OCI-LY1 (cell line): ENCODE data around the gene METRN.

Source experiments
- CTCF ChIP-seq: fragments of 200-600 bp; sonication (generic), shearing (Covaris generic); IDR thresholded peaks from 2 replicates; pipeline ENCODE4 v1.5.1; 2017; ENCODE audit warnings: mild to moderate bottlenecking, antibody characterized with exemption, low read length, moderate library complexity, mixed read lengths
- EZH2 ChIP-seq: fragments of 200-600 bp; sonication (generic), shearing (Covaris generic); IDR thresholded peaks from 2 replicates; pipeline ENCODE4 v1.8.0; 2017; ENCODE audit warnings: borderline replicate concordance, mixed run types, mild to moderate bottlenecking, antibody characterized with exemption, low read length, moderate library complexity, mixed read lengths

GRCh38 chr16:726188-726437, 11.2 kb downstream of the METRN start:
- TF ChIP-seq CTCF (no peak), EZH2 (no peak)
